ENCODE data around the gene CD200.

The CD200 gene

DNA sequence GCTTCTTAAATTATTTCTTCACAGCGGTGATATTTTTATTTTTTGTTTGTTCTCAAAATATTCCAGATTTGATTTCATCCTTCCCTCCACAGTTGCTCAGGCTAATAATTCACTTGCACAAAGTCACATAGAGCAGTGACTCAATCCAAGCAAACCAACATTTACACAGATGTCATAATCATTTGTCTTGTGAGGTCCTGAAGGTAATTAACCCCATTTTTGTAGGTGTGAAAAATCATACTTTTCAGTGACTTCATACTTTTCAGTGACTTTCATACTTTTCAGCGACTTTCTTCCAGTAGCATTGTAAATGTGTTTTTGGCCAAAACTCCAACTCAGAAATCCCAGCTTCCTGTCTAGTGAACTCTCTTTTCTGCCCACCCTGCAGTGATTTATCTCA is 32.1 kb downstream of the CD200 start:
- Histone ChIP-seq H3K27me3 (ENCODE audit: insufficient read depth, low read length) (no peaks in the 10 kb centered on the region), H3K4me1 (ENCODE audit: insufficient read depth, low read length) (peaks cover 2% of the 10 kb centered on the region; the same call in 1 of the 2 replicates), H3K4me3 (ENCODE audit: low read length) (no peak overlapping the region), H3K9me3 (ENCODE audit: insufficient read depth, low read depth, low read length) (no peaks in the 10 kb centered on the region), H3K9ac (ENCODE audit: low read depth, low read length) (no peak overlapping the region), H3K36me3 (ENCODE audit: insufficient read depth, low read depth, low read length) (peaks cover 63% of the 10 kb centered on the region), H3K27ac (ENCODE audit: low read length) (no peak overlapping the region)

DNA sequence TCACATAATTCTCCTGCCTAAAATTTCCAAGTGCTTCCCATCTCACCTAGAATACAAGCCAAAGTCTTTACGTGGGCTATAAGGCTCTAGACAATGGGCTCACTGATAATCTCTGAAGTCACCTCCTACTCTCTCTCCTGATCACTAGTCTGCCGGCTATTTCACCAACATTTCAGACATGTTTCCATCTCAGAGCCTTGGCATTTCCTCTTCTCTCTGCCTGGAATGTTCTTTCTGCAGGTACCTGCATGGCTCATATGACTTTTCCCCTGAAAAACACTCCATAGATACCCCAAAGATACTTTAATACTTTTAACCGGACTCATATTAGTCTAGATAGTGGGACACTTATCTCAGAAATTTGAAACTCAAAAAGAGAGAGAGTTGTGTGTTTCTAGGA is 32.7 kb downstream of the CD200 start:
- H3K27ac ChIP-seq (ENCODE audit: low read length), result no peak overlapping the region
- H3K36me3 ChIP-seq (ENCODE audit: insufficient read depth, low read depth, low read length), result peaks cover 60% of the 10 kb centered on the region
- H3K4me1 ChIP-seq (ENCODE audit: insufficient read depth, low read length), result peaks cover 2% of the 10 kb centered on the region; the same call in 1 of the 2 replicates
- H3K9ac ChIP-seq (ENCODE audit: low read depth, low read length), result no peak overlapping the region
- H3K27me3 ChIP-seq (ENCODE audit: insufficient read depth, low read length), result no peaks in the 10 kb centered on the region
- no peaks in the 10 kb centered on the region for H3K9me3 ChIP-seq (ENCODE audit: insufficient read depth, low read depth, low read length)
- no peak overlapping the region for H3K4me3 ChIP-seq (ENCODE audit: low read length)

DNA sequence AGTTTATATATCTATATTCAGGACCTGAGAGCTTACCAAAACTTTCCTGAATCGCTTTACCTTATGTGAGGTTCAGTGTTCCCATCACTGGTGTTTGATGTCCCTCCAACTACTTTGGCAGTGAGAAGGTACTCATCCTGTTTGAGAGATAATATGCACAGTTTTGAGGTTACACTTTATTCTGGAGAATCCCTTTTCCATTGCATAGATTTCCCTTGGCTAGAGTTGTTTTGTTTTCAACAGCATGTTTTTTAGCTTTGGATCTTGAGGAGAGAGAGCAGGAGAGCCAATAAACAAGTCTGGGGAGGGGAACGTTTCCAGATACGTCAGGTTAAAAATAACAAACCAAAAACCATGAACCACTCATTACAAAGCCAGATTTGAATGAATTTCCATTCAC is 33.6 kb downstream of the CD200 start:
- peaks cover 2% of the 10 kb centered on the region; the same call in 1 of the 2 replicates for H3K4me1 ChIP-seq (ENCODE audit: insufficient read depth, low read length)
- no peak overlapping the region for H3K9ac ChIP-seq (ENCODE audit: low read depth, low read length)
- H3K36me3 ChIP-seq (ENCODE audit: insufficient read depth, low read depth, low read length), result peaks cover 52% of the 10 kb centered on the region
- no peaks in the 10 kb centered on the region for H3K9me3 ChIP-seq (ENCODE audit: insufficient read depth, low read depth, low read length)
- no peak overlapping the region for H3K4me3 ChIP-seq (ENCODE audit: low read length)
- H3K27ac ChIP-seq (ENCODE audit: low read length), result no peak overlapping the region
- H3K27me3 ChIP-seq (ENCODE audit: insufficient read depth, low read length), result no peaks in the 10 kb centered on the region

DNA sequence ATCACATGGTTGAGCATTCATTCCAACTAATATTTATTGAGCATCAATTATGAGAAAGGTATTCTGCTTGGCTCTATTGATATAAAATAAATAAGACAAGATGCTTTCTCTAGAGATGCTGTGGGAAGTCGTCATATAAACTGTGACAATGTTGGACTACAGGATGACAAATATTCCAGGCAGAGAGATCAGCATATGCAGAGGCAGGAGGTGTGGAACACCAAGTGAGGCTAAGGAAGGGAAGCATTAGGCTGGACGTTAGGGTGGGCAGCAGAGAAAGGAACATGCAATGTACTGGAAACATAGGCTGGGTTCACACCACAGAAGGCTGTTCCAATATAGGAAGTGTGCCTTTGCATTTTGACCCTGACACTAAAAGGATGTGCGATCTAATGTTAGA is 38.6 kb downstream of the CD200 start:
- no peaks in the 10 kb centered on the region for H3K9me3 ChIP-seq (ENCODE audit: insufficient read depth, low read depth, low read length)
- no peak overlapping the region for H3K4me3 ChIP-seq (ENCODE audit: low read length)
- H3K27ac ChIP-seq (ENCODE audit: low read length), result no peak overlapping the region
- peaks cover 7% of the 10 kb centered on the region; the same call in 1 of the 2 replicates for H3K36me3 ChIP-seq (ENCODE audit: insufficient read depth, low read depth, low read length)
- no peaks in the 10 kb centered on the region for H3K4me1 ChIP-seq (ENCODE audit: insufficient read depth, low read length)
- no peak overlapping the region for H3K9ac ChIP-seq (ENCODE audit: low read depth, low read length)
- no peaks in the 10 kb centered on the region for H3K27me3 ChIP-seq (ENCODE audit: insufficient read depth, low read length)

DNA sequence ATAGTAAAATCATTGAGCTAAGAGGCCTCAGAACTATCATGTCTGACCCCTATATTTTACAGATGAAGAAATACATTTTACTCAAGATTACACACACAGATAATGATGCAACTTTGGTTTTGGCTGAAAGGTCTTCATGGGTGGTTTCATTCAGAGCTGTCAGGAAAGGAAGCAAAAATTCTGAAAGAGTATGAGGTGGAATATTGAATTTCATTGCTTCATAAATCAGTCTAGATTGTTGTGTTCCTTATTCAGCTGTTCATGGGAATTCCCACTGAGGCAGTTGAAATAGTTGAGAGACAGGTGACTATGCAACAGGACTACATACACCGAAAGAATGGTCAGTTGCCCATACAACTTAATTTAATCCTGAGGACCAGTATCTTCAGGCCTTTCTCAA is 39.4 kb downstream of the CD200 start:
- Histone ChIP-seq H3K27me3 (ENCODE audit: insufficient read depth, low read length) (no peaks in the 10 kb centered on the region), H3K9ac (ENCODE audit: low read depth, low read length) (no peak overlapping the region), H3K36me3 (ENCODE audit: insufficient read depth, low read depth, low read length) (peaks cover 5% of the 10 kb centered on the region; the same call in 1 of the 2 replicates), H3K4me1 (ENCODE audit: insufficient read depth, low read length) (peaks cover 3% of the 10 kb centered on the region; the same call in 1 of the 2 replicates), H3K4me3 (ENCODE audit: low read length) (no peak overlapping the region), H3K27ac (ENCODE audit: low read length) (no peak overlapping the region), H3K9me3 (ENCODE audit: insufficient read depth, low read depth, low read length) (no peaks in the 10 kb centered on the region)

DNA sequence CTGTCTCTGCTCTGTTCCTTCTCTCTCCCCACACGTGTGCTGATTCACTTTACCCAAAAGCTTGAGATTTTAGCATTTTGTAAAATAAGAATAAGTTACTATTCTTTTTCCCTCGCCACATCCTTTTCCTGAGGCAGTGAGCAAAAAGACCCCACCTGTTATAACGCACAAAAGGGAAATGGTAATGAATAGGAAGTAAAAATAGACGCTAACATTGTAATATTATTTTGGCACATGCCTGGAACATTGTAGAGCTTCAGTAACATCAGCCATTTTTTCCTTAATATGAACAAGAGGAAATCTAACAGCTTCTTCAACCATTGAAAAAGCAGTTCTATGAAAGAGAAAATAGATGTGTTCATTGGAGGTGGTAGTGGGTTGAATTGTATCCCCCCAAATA is 40.5 kb downstream of the CD200 start:
- Histone ChIP-seq H3K27ac (ENCODE audit: low read length) (no peak overlapping the region), H3K9ac (ENCODE audit: low read depth, low read length) (no peak overlapping the region), H3K4me1 (ENCODE audit: insufficient read depth, low read length) (peaks cover 7% of the 10 kb centered on the region; the same call in 1 of the 2 replicates), H3K27me3 (ENCODE audit: insufficient read depth, low read length) (no peaks in the 10 kb centered on the region), H3K4me3 (ENCODE audit: low read length) (no peak overlapping the region), H3K36me3 (ENCODE audit: insufficient read depth, low read depth, low read length) (no peaks in the 10 kb centered on the region), H3K9me3 (ENCODE audit: insufficient read depth, low read depth, low read length) (no peaks in the 10 kb centered on the region)

DNA sequence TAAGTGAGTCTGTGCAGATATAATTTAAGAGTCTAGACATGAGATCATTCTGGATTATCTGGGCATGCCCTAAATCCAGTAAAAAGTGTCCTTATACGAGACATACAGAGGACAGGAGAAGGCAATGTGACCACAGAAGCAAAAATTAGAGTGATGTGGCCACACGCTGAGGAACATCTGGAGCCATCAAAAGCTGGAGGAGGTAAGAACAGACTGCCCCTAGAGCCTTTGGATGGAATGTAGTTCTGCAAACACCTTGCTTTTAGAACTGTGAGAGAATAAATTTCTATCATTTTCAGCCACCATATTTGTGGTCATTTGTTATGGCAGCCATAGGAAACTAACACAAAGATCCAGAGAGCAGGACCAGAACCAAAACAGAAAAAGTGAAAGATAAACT is 41.0 kb downstream of the CD200 start:
- Histone ChIP-seq H3K36me3 (ENCODE audit: insufficient read depth, low read depth, low read length) (no peaks in the 10 kb centered on the region), H3K9me3 (ENCODE audit: insufficient read depth, low read depth, low read length) (no peaks in the 10 kb centered on the region), H3K27me3 (ENCODE audit: insufficient read depth, low read length) (no peaks in the 10 kb centered on the region), H3K4me1 (ENCODE audit: insufficient read depth, low read length) (peaks cover 7% of the 10 kb centered on the region; the same call in 1 of the 2 replicates), H3K9ac (ENCODE audit: low read depth, low read length) (no peak overlapping the region), H3K4me3 (ENCODE audit: low read length) (no peak overlapping the region), H3K27ac (ENCODE audit: low read length) (no peak overlapping the region)

DNA sequence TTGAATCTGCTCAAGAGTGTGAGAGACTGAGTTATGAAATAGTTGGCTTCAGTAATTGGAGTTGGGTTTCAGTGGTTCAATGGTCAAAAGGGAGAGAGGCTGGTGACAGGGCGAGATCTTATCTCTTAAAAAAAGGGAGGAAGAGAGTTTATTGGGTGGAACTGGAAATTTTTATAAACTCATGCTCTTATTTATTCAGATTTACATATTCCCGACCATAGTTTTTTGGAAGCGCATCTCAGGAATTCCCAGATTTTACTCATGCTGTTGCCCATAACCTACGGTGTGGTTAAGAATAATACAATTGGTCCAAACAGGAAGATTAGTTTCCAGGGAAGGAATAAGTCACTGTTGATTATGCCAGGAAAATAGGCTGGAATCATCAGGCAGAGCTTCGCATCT is 41.4 kb downstream of the CD200 start:
- Histone ChIP-seq H3K4me1 (ENCODE audit: insufficient read depth, low read length) (peaks cover 7% of the 10 kb centered on the region; the same call in 1 of the 2 replicates), H3K4me3 (ENCODE audit: low read length) (no peak overlapping the region), H3K27ac (ENCODE audit: low read length) (no peak overlapping the region), H3K36me3 (ENCODE audit: insufficient read depth, low read depth, low read length) (no peaks in the 10 kb centered on the region), H3K27me3 (ENCODE audit: insufficient read depth, low read length) (no peaks in the 10 kb centered on the region), H3K9me3 (ENCODE audit: insufficient read depth, low read depth, low read length) (no peaks in the 10 kb centered on the region), H3K9ac (ENCODE audit: low read depth, low read length) (no peak overlapping the region)

DNA sequence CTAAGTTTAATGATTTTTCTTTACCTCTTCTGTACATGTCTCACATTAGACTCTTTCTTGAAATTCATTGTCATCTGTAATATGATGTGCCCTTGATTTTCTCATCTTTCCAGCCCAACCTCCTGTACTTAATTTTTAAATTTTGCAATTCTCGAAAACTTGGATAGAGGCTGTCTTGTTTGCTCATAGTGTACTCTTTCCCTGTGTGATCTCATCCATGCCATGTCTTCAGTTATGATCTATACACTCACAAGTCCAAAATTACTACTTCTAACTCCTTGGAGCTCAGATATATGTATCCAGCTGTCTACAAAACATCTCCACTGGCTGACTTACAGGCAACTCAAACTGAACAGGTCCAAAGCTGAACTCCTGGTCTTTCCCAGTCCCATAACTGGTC is 42.2 kb downstream of the CD200 start:
- no peak overlapping the region for H3K27ac ChIP-seq (ENCODE audit: low read length)

DNA sequence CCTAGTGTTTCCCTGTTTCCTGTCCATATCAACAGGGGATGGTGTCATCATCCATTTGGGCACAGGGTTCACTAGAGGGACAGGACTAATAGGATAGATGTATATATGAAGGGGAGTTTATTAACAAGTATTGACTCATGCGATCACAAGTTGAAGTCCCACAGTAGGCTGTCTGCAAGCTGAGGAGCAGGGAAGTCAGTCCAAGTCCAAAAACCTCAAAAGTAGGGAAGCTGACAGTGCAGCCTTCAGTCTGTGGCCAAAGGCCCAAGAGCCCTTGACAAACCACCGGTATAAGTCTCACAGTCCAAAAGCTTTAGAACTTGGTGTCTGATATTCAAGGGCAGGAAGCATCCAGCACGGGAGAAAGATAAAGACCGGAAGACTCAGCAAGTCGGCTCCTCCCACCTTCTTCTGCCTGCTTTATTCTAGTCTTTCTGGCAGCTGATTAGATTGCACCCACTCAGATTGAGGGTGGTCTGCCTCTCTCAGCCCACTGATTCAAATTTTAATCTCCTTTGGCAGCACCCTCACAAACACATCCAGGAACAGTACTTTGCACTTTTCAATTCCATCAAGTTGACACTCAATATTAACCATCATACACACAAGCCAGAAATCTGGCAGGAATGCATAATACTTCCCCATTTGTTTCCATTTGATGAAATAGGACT is 43.4 kb downstream of the CD200 start:
- H3K36me3 ChIP-seq (ENCODE audit: insufficient read depth, low read depth, low read length), result no peaks in the 10 kb centered on the region

More for the DNA sequence above, 42.2 kb downstream of the CD200 start:
- H3K27me3 ChIP-seq (ENCODE audit: insufficient read depth, low read length), result no peaks in the 10 kb centered on the region
- peaks cover 7% of the 10 kb centered on the region; the same call in 1 of the 2 replicates for H3K4me1 ChIP-seq (ENCODE audit: insufficient read depth, low read length)
- no peaks in the 10 kb centered on the region for H3K9me3 ChIP-seq (ENCODE audit: insufficient read depth, low read depth, low read length)
- H3K36me3 ChIP-seq (ENCODE audit: insufficient read depth, low read depth, low read length), result no peaks in the 10 kb centered on the region
- no peak overlapping the region for H3K9ac ChIP-seq (ENCODE audit: low read depth, low read length)
- no peak overlapping the region for H3K4me3 ChIP-seq (ENCODE audit: low read length)

DNA sequence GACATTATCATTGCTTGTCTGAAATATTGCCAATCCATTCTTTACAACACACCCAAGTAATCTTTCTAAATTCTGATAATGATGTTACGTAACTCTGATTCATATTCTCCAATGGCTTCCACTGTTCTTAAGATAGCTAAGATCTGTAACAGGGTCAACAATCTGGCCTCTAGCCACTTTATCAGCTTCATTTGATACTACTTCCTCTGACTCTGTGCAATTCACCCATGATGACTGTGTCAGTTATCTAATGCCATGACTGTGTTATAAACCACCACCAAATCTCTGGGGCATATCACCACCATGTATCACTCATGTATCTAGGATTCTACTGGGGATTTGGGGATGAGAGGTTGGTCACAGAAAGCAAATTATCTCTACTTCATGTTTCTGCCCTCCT is 44.0 kb downstream of the CD200 start:
- H3K4me3 ChIP-seq (ENCODE audit: low read length), result no peak overlapping the region
- H3K36me3 ChIP-seq (ENCODE audit: insufficient read depth, low read depth, low read length), result no peaks in the 10 kb centered on the region
- H3K27me3 ChIP-seq (ENCODE audit: insufficient read depth, low read length), result no peaks in the 10 kb centered on the region
- H3K4me1 ChIP-seq (ENCODE audit: insufficient read depth, low read length), result peaks cover 7% of the 10 kb centered on the region; the same call in 1 of the 2 replicates
- no peak overlapping the region for H3K9ac ChIP-seq (ENCODE audit: low read depth, low read length)
- H3K9me3 ChIP-seq (ENCODE audit: insufficient read depth, low read depth, low read length), result no peaks in the 10 kb centered on the region
- no peak overlapping the region for H3K27ac ChIP-seq (ENCODE audit: low read length)

More for the DNA sequence above, 43.4 kb downstream of the CD200 start:
- H3K4me3 ChIP-seq (ENCODE audit: low read length), result no peak overlapping the region
- no peak overlapping the region for H3K9ac ChIP-seq (ENCODE audit: low read depth, low read length)
- no peaks in the 10 kb centered on the region for H3K9me3 ChIP-seq (ENCODE audit: insufficient read depth, low read depth, low read length)
- no peak overlapping the region for H3K27ac ChIP-seq (ENCODE audit: low read length)
- no peaks in the 10 kb centered on the region for H3K27me3 ChIP-seq (ENCODE audit: insufficient read depth, low read length)
- H3K4me1 ChIP-seq (ENCODE audit: insufficient read depth, low read length), result peaks cover 7% of the 10 kb centered on the region; the same call in 1 of the 2 replicates

DNA sequence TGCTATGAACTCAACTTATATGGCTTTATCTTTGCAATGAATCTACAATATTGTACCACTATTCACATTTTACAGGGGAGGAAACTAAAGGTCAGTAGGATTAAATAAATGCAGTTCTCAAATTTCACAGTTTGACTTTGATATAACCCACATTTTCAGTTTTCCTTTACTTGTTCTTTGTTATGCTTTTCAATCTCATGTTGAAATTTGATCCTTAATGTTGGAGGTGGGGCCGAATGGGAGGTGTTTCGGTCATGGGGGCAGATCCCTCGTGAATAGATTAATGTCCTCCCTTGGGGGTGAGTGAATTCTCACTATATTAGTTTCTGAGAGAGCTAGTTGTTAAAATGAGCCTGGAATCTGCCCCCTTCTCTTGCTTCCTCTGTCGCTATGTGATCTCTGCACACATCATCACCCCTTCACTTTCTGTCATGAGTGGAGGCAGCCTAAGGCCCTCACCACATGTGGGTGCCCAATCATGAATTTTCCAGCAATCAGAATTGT is 44.7 kb downstream of the CD200 start:
- no peaks in the 10 kb centered on the region for H3K9me3 ChIP-seq (ENCODE audit: insufficient read depth, low read depth, low read length)
- H3K4me3 ChIP-seq (ENCODE audit: low read length), result no peak overlapping the region
- no peak overlapping the region for H3K9ac ChIP-seq (ENCODE audit: low read depth, low read length)
- H3K27ac ChIP-seq (ENCODE audit: low read length), result no peak overlapping the region
- H3K4me1 ChIP-seq (ENCODE audit: insufficient read depth, low read length), result peaks cover 7% of the 10 kb centered on the region; the same call in 1 of the 2 replicates
- H3K36me3 ChIP-seq (ENCODE audit: insufficient read depth, low read depth, low read length), result no peaks in the 10 kb centered on the region
- no peaks in the 10 kb centered on the region for H3K27me3 ChIP-seq (ENCODE audit: insufficient read depth, low read length)

All from iPS-20b (cell line).